OCI-LY1 (cell line): ENCODE measurements around the gene MYO9A.

Experiments
- EZH2 ChIP-seq: fragments of 200-600 bp; sonication (generic), shearing (Covaris generic); IDR thresholded peaks from 2 replicates; pipeline ENCODE4 v1.8.0; 2017; ENCODE audit warnings: borderline replicate concordance, mixed run types, mild to moderate bottlenecking, antibody characterized with exemption, low read length, moderate library complexity, mixed read lengths
- TF ChIP-seq, protein P1 (sequence below): fragments of 200-600 bp; sonication (generic), shearing (Covaris generic); IDR thresholded peaks from 2 replicates; pipeline ENCODE4 v1.5.1; 2017; ENCODE audit warnings: mild to moderate bottlenecking, antibody characterized with exemption, low read length, moderate library complexity, mixed read lengths

DNA sequence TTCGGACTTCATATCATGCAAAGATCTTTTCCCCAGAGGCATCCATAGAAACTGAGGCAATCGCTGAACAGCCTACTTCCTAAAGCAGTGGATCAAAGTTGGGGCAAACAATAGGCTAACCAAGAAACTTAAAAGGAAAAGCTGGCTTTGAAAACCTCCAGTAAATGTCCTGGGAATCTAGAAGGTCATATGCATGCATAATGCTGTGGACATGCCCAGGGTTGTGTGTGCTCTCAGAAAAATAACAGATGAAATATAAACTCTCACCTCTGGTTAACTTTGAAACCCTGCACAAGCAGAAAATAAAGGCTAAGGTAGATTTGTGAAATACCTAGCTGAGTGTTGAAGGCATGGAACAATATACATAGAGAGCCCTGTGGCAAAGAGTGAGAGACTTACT, 96.3 kb downstream of the MYO9A start:
- TF ChIP-seq, protein P1, sequence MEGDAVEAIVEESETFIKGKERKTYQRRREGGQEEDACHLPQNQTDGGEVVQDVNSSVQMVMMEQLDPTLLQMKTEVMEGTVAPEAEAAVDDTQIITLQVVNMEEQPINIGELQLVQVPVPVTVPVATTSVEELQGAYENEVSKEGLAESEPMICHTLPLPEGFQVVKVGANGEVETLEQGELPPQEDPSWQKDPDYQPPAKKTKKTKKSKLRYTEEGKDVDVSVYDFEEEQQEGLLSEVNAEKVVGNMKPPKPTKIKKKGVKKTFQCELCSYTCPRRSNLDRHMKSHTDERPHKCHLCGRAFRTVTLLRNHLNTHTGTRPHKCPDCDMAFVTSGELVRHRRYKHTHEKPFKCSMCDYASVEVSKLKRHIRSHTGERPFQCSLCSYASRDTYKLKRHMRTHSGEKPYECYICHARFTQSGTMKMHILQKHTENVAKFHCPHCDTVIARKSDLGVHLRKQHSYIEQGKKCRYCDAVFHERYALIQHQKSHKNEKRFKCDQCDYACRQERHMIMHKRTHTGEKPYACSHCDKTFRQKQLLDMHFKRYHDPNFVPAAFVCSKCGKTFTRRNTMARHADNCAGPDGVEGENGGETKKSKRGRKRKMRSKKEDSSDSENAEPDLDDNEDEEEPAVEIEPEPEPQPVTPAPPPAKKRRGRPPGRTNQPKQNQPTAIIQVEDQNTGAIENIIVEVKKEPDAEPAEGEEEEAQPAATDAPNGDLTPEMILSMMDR = no peak
- no peak for TF ChIP-seq EZH2
